IMR-90 (cell line): ENCODE data around the gene TTC9C. TPM values are rescaled to one million over a fixed set of nuclear protein-coding genes. Genes with fewer than 3 reads are reported as not detected.

Experiments
- CEBPB ChIP-seq: IDR thresholded peaks from 2 replicates; pipeline ENCODE4 v1.6.1; 2012; ENCODE audit warnings: low read depth, low read length, improper control_type of control experiment
- RFX5 ChIP-seq: IDR thresholded peaks from 2 replicates; pipeline ENCODE4 v1.8.0; 2012; ENCODE audit warnings: low read depth, mild to moderate bottlenecking, low read length, moderate library complexity
- polyA plus RNA-seq, 3 experiments: library from polyadenylated mRNA; depleted of rRNA; stranded (reverse); fragments of >200 nt; gene quantifications; 2 replicates each; pipeline ENCODE4 v1.2.3, GENCODE V29; 2012; ENCODE audit warnings: low replicate concordance in 1 of 3
- total RNA-seq: library from RNA; depleted of rRNA; stranded (reverse); fragments of >200 nt; gene quantifications from 2 replicates; pipeline ENCODE4 v1.2.3, GENCODE V29; 2012
- TF ChIP-seq, protein P1 (sequence below): fragments of 150-350 bp; IDR thresholded peaks from 2 replicates; pipeline ENCODE4 v1.6.1; 2016; ENCODE audit warnings: low read depth, mild to moderate bottlenecking, low read length, moderate library complexity, borderline replicate concordance

TTC9C gene
- total and polyA plus RNA-seq, 2 of the 4 experiments (the other 2 are of a cell fraction) = 32.9 to 37.1 TPM

DNA sequence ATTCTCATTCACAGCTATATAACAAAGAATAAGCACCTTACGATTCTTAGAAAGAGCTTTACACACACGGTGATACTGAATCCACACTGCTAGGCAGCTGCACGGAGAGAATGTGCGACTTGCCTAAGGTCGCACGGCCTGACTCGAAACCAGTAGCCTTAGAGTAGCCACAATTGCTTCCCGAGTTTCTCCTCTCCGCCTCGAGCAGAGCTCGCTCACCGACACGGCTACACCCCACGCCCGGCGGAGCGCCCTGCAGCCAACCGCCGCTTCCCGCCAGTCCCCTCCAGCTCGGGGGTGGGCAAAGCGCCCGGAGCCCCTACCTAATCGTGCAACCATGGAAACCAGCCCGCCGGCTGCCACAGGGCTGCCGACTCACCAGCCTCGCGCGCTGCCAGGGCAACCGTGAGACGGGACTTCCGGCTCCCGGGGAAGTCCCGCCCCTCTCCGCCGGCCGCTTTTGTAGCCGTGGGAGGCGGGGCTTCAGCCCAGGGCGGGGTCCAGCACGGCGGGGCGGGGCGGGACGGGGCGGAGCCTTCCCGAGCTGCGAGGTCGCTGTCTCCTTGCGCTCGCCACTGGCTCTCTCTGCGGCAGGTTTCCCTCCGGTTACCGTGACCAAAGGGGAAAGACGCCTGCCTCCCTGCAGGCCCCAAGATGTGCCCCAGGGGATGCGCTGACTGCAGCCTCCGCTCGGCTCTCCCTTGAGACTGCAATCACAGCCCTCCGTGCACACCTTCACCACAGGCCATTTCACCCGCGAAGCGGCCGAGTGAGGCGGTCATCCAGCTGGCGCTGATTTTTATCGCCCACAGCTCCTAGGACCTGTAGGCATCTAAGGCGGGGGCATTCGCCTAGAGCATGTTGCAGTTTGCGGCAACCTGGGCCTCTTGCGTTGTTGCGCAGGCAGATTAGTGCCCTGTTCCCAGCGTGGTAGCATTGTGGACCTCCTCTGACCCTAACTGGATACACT is 22.1 kb upstream of the TTC9C start (continued):
- TF ChIP-seq, protein P1, sequence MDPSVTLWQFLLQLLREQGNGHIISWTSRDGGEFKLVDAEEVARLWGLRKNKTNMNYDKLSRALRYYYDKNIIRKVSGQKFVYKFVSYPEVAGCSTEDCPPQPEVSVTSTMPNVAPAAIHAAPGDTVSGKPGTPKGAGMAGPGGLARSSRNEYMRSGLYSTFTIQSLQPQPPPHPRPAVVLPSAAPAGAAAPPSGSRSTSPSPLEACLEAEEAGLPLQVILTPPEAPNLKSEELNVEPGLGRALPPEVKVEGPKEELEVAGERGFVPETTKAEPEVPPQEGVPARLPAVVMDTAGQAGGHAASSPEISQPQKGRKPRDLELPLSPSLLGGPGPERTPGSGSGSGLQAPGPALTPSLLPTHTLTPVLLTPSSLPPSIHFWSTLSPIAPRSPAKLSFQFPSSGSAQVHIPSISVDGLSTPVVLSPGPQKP = no peak
- TF ChIP-seq CEBPB = no peak
- TF ChIP-seq RFX5 = no peak
